GM21737 (cell line): ENCODE results near the gene THRB.
"Not testable (repeated sequence)": the region's sequence is repeated elsewhere in the genome, so short reads cannot be mapped to it uniquely, and the experiment has no call there.

Source experiments
- ATAC-seq: cut with Tn5 transposase; IDR thresholded peaks from one replicate; pipeline ENCODE4 v1.9.1; 2021; ENCODE audit warnings: mild to moderate bottlenecking, moderate library complexity; ENCODE audit not compliant: unreplicated experiment

Gene THRB

GRCh38 chr3:24133436-24133835, 361.2 kb downstream of the THRB start:
- ATAC-seq: no peak

- ATAC-seq: no peak
Measured at GRCh38 chr3:24129549-24129948, 365.1 kb downstream of the THRB start.

- ATAC-seq: no peak
Measured at GRCh38 chr3:24128199-24129005, 366.2 kb downstream of the THRB start.

GRCh38 chr3:24123596-24123995, 371.1 kb downstream of the THRB start:
- no peak for ATAC-seq

- no peak for ATAC-seq
Measured at GRCh38 chr3:24120434-24120833, 374.2 kb downstream of the THRB start.

- no peak for ATAC-seq
Measured at GRCh38 chr3:24119321-24119751, 375.3 kb downstream of the THRB start.

GRCh38 chr3:24117508-24117907, 377.1 kb downstream of the THRB start:
- no peak for ATAC-seq

- ATAC-seq: no peak
Measured at GRCh38 chr3:24111711-24112110, 382.9 kb downstream of the THRB start.

GRCh38 chr3:24110051-24110450, 384.6 kb downstream of the THRB start:
- no peak for ATAC-seq

GRCh38 chr3:24101676-24102168, 392.9 kb downstream of the THRB start:
- no peak for ATAC-seq

GRCh38 chr3:24100696-24101402, 393.8 kb downstream of the THRB start:
- no peak for ATAC-seq

GRCh38 chr3:24096695-24097290, 397.9 kb downstream of the THRB start:
- no peak for ATAC-seq

- ATAC-seq: no peak
Measured at GRCh38 chr3:24096271-24096670, 398.4 kb downstream of the THRB start.

- not testable (repeated sequence) for ATAC-seq
Measured at GRCh38 chr3:24094818-24095217, 399.8 kb downstream of the THRB start.

GRCh38 chr3:24088782-24089181, 405.9 kb downstream of the THRB start:
- ATAC-seq: no peak

GRCh38 chr3:24087469-24087868, 407.2 kb downstream of the THRB start:
- no peak for ATAC-seq

GRCh38 chr3:24086617-24087404, 407.8 kb downstream of the THRB start:
- no peak for ATAC-seq

- ATAC-seq: no peak
Measured at GRCh38 chr3:24086206-24086605, 408.4 kb downstream of the THRB start.

GRCh38 chr3:24072193-24072592, 422.5 kb downstream of the THRB start:
- no peak for ATAC-seq

- ATAC-seq: no peak
Measured at GRCh38 chr3:24069045-24069444, 425.6 kb downstream of the THRB start.

GRCh38 chr3:24067483-24067882, 427.2 kb downstream of the THRB start:
- ATAC-seq: no peak
